ENCODE measurements around the gene PTGR1. TPM values are rescaled to one million over a fixed set of nuclear protein-coding genes. Genes with fewer than 3 reads are reported as not detected.

The PTGR1 gene
- total and polyA plus RNA-seq, 4 experiments from 2014 or later: 0.36 to 0.55 (median 0.47) TPM; not detected in 1

GRCh38 chr9:111599955-111600343 lies 502 bp upstream of the PTGR1 start:
- H3K9me3 ChIP-seq (ENCODE audit: control insufficient read depth in 1 of 2, low read length in 2 of 2): no peaks in the 10 kb centered on the region
- H3K4me3 Mint-ChIP-seq: peak overlapping the region; percentile 82 to 92 (median 87)
- H3K27me3 ChIP-seq (ENCODE audit: insufficient read depth, low read length): peaks cover 8% of the 10 kb centered on the region
- H3K36me3 Mint-ChIP-seq: no peaks in the 10 kb centered on the region
- no peak overlapping the region for H3K4me3 ChIP-seq (ENCODE audit: low read length in 2 of 2)
- ChIA-PET CTCF (ENCODE audit: partially characterized antibody) (interaction anchor here (3.5 kb wide), 1 partner anchor 21 kb away, joined by 20 read pairs; no protein-coding TSS in a partner anchor), POLR2A (ENCODE audit: partially characterized antibody) (no interaction called here)
- H3K27me3 Mint-ChIP-seq: peaks cover 19 to 27% of the 10 kb centered on the region in 2 donors
- intact Hi-C loops (cut with micrococcal nuclease): loop anchor here (2.0 to 10.0 kb wide), 3 partner anchors 61 to 115 kb away; partner anchors contain the start of genes ECPAS, GNG10 and ZNF483
- DNase-seq: peak in 1 of 5 donors; percentile 0
- H3K36me3 ChIP-seq (ENCODE audit: insufficient read depth, low read length): no peaks in the 10 kb centered on the region
- H3K9me3 Mint-ChIP-seq: no peaks in the 10 kb centered on the region
- H3K27ac ChIP-seq (ENCODE audit: low read depth, low read length): no peak overlapping the region
- H3K4me1 Mint-ChIP-seq: peaks cover 9 to 29% (median 17%) of the 10 kb centered on the region in 4 donors
- peaks cover 21% of the 10 kb centered on the region for H3K4me1 ChIP-seq (ENCODE audit: insufficient read depth, low read length)
- H3K27ac Mint-ChIP-seq: peak overlapping the region in 1 of 7 donors; percentile 3

- peak overlapping the region in 3 of 7 donors; percentile 41 to 81 (median 78) for H3K27ac Mint-ChIP-seq
- intact Hi-C loops (cut with micrococcal nuclease): loop anchor here (1.0 to 10.0 kb wide), 6 partner anchors 33 to 476 kb away; partner anchors contain the start of genes DNAJC25, ECPAS, GNG10 and ZNF483
- peaks cover 19 to 24% of the 10 kb centered on the region in 2 donors for H3K27me3 Mint-ChIP-seq
These were observed 735 bp downstream of the PTGR1 start for GRCh38 chr9:111598733-111599091.

GRCh38 chr9:111597852-111598732 lies 1.4 kb downstream of the PTGR1 start:
- peaks cover 21% of the 10 kb centered on the region for H3K4me1 ChIP-seq (ENCODE audit: insufficient read depth, low read length)
- Mint-ChIP-seq H3K4me1 (peaks cover 9 to 29% (median 17%) of the 10 kb centered on the region in 4 donors), H3K4me3 (peak overlapping the region; percentile 88 to 96 (median 92)), H3K27me3 (peaks cover 19 to 22% of the 10 kb centered on the region in 2 donors), H3K36me3 (no peaks in the 10 kb centered on the region), H3K27ac (peak overlapping the region in 6 of 7 donors; percentile 41 to 81 (median 66)), H3K9me3 (no peaks in the 10 kb centered on the region)
- peak overlapping the region; percentile 47 to 59 for H3K4me3 ChIP-seq (ENCODE audit: low read length in 2 of 2)
- no peaks in the 10 kb centered on the region for H3K9me3 ChIP-seq (ENCODE audit: control insufficient read depth in 1 of 2, low read length in 2 of 2)
- H3K27me3 ChIP-seq (ENCODE audit: insufficient read depth, low read length): peaks cover 8% of the 10 kb centered on the region
- H3K27ac ChIP-seq (ENCODE audit: low read depth, low read length): no peak overlapping the region
- ChIA-PET POLR2A (ENCODE audit: partially characterized antibody) (interaction anchor here (0.8 to 1.5 kb wide), 3 partner anchors 64 to 477 kb away, joined by 3 to 7 read pairs (median 4); partner anchors contain the start of gene UGCG), CTCF (ENCODE audit: partially characterized antibody) (interaction anchor here (0.7 to 3.5 kb wide), 15 partner anchors 10 to 762 kb away, joined by 3 to 30 read pairs (median 4); partner anchors contain the start of gene DNAJC25)
- intact Hi-C loops (cut with micrococcal nuclease): loop anchor here (1.0 to 10.0 kb wide), 7 partner anchors 24 to 476 kb away; partner anchors contain the start of genes DNAJC25, ECPAS, GNG10 and ZNF483
- DNase-seq: peak; percentile 61 to 72 (median 65)
- H3K36me3 ChIP-seq (ENCODE audit: insufficient read depth, low read length): no peaks in the 10 kb centered on the region

More at GRCh38 chr9:111598733-111599091, 735 bp downstream of the PTGR1 start:
- no peaks in the 10 kb centered on the region for H3K36me3 ChIP-seq (ENCODE audit: insufficient read depth, low read length)
- H3K36me3 Mint-ChIP-seq: no peaks in the 10 kb centered on the region
- ChIA-PET CTCF (ENCODE audit: partially characterized antibody) (interaction anchor here (0.7 to 3.5 kb wide), 14 partner anchors 9 to 762 kb away, joined by 3 to 30 read pairs (median 4); partner anchors contain the start of gene DNAJC25), POLR2A (ENCODE audit: partially characterized antibody) (interaction anchor here (0.8 to 1.5 kb wide), 3 partner anchors 64 to 476 kb away, joined by 3 to 7 read pairs (median 4); partner anchors contain the start of gene UGCG)
- H3K4me3 Mint-ChIP-seq: peak overlapping the region; percentile 88 to 96 (median 92)
- H3K27me3 ChIP-seq (ENCODE audit: insufficient read depth, low read length): peaks cover 8% of the 10 kb centered on the region
- no peak overlapping the region for H3K27ac ChIP-seq (ENCODE audit: low read depth, low read length)
- peaks cover 21% of the 10 kb centered on the region for H3K4me1 ChIP-seq (ENCODE audit: insufficient read depth, low read length)
- DNase-seq: peak in 2 of 5 donors; percentile 14 to 38
- H3K4me3 ChIP-seq (ENCODE audit: low read length in 2 of 2): peak overlapping the region in 1 of 2 donors; percentile 59
- H3K9me3 ChIP-seq (ENCODE audit: control insufficient read depth in 1 of 2, low read length in 2 of 2): no peaks in the 10 kb centered on the region
- H3K9me3 Mint-ChIP-seq: no peaks in the 10 kb centered on the region
- H3K4me1 Mint-ChIP-seq: peaks cover 9 to 29% (median 17%) of the 10 kb centered on the region in 4 donors

- H3K27ac ChIP-seq (ENCODE audit: low read depth, low read length): no peak overlapping the region
- intact Hi-C loops (cut with micrococcal nuclease): no loop called here
- H3K27ac Mint-ChIP-seq: no peak overlapping the region
- no peaks in the 10 kb centered on the region for H3K4me1 Mint-ChIP-seq
- no peaks in the 10 kb centered on the region for H3K36me3 ChIP-seq (ENCODE audit: insufficient read depth, low read length)
- no peaks in the 10 kb centered on the region for H3K9me3 ChIP-seq (ENCODE audit: control insufficient read depth in 1 of 2, low read length in 2 of 2)
- CTCF ChIA-PET (ENCODE audit: partially characterized antibody): no interaction called here
- H3K4me1 ChIP-seq (ENCODE audit: insufficient read depth, low read length): no peaks in the 10 kb centered on the region
- H3K27me3 ChIP-seq (ENCODE audit: insufficient read depth, low read length): no peaks in the 10 kb centered on the region
- H3K9me3 Mint-ChIP-seq: no peaks in the 10 kb centered on the region
- DNase-seq: no peak
- peaks cover 3 to 4% of the 10 kb centered on the region in 2 donors for H3K27me3 Mint-ChIP-seq
- POLR2A ChIA-PET (ENCODE audit: partially characterized antibody): no interaction called here
- no peak overlapping the region for H3K4me3 ChIP-seq (ENCODE audit: low read length in 2 of 2)
- no peaks in the 10 kb centered on the region for H3K36me3 Mint-ChIP-seq
- no peak overlapping the region for H3K4me3 Mint-ChIP-seq
These were observed 10.6 kb downstream of the PTGR1 start for GRCh38 chr9:111588846-111589245.

- H3K27me3 ChIP-seq (ENCODE audit: insufficient read depth, low read length): no peaks in the 10 kb centered on the region
- no peak overlapping the region for H3K27ac ChIP-seq (ENCODE audit: low read depth, low read length)
- Mint-ChIP-seq H3K36me3 (no peaks in the 10 kb centered on the region), H3K27ac (no peak overlapping the region), H3K4me3 (no peak overlapping the region), H3K27me3 (peaks cover 0 to 2% of the 10 kb centered on the region in 2 donors), H3K9me3 (no peaks in the 10 kb centered on the region), H3K4me1 (no peaks in the 10 kb centered on the region)
- H3K4me3 ChIP-seq (ENCODE audit: low read length in 2 of 2): no peak overlapping the region
- no peak for DNase-seq
- no peaks in the 10 kb centered on the region for H3K9me3 ChIP-seq (ENCODE audit: control insufficient read depth in 1 of 2, low read length in 2 of 2)
- ChIA-PET CTCF (ENCODE audit: partially characterized antibody) (no interaction called here), POLR2A (ENCODE audit: partially characterized antibody) (no interaction called here)
- no peaks in the 10 kb centered on the region for H3K4me1 ChIP-seq (ENCODE audit: insufficient read depth, low read length)
- intact Hi-C loops (cut with micrococcal nuclease): no loop called here
- no peaks in the 10 kb centered on the region for H3K36me3 ChIP-seq (ENCODE audit: insufficient read depth, low read length)
These were observed 13.1 kb downstream of the PTGR1 start for GRCh38 chr9:111586378-111586777.

GRCh38 chr9:111582888-111583287 lies 16.6 kb downstream of the PTGR1 start:
- Mint-ChIP-seq H3K4me3 (no peak overlapping the region), H3K27ac (no peak overlapping the region), H3K9me3 (no peaks in the 10 kb centered on the region), H3K4me1 (no peaks in the 10 kb centered on the region), H3K27me3 (peaks cover 0 to 2% of the 10 kb centered on the region in 2 donors), H3K36me3 (no peaks in the 10 kb centered on the region)
- intact Hi-C loops (cut with micrococcal nuclease): no loop called here
- Histone ChIP-seq H3K36me3 (ENCODE audit: insufficient read depth, low read length) (no peaks in the 10 kb centered on the region), H3K9me3 (ENCODE audit: control insufficient read depth in 1 of 2, low read length in 2 of 2) (no peaks in the 10 kb centered on the region), H3K4me1 (ENCODE audit: insufficient read depth, low read length) (no peaks in the 10 kb centered on the region), H3K27me3 (ENCODE audit: insufficient read depth, low read length) (no peaks in the 10 kb centered on the region), H3K27ac (ENCODE audit: low read depth, low read length) (no peak overlapping the region), H3K4me3 (ENCODE audit: low read length in 2 of 2) (no peak overlapping the region)
- CTCF ChIA-PET (ENCODE audit: partially characterized antibody): no interaction called here
- POLR2A ChIA-PET (ENCODE audit: partially characterized antibody): no interaction called here
- no peak for DNase-seq

Measured in CD4-positive, alpha-beta memory T cell (primary cell).